ENCODE results near the gene TMOD3. TPM values are rescaled to one million over a fixed set of nuclear protein-coding genes. Genes with fewer than 3 reads are reported as not detected.

The TMOD3 gene
- total RNA-seq, 1 experiment from 2014 or later, result 53.6 TPM

- CTCF ChIA-PET, result no interaction called here
- Mint-ChIP-seq H3K4me1 (ENCODE audit: low read depth, unreplicated experiment) (no peaks in the 10 kb centered on the region), H3K36me3 (ENCODE audit: insufficient read depth, unreplicated experiment) (peaks cover 8% of the 10 kb centered on the region), H3K27me3 (ENCODE audit: unreplicated experiment) (no peaks in the 10 kb centered on the region), H3K9me3 (ENCODE audit: low read depth, unreplicated experiment) (no peaks in the 10 kb centered on the region), H3K27ac (ENCODE audit: unreplicated experiment) (no peak overlapping the region), H3K4me3 (ENCODE audit: low read depth, unreplicated experiment) (no peak overlapping the region)
- TF ChIP-seq CTCF (IDR thresholded peaks at IDR 0.05; ENCODE audit: unreplicated experiment), result no peak
- BruUV-seq (replicated peaks), result no TSS peak
- no peak for DNase-seq
- intact Hi-C loops (cut with micrococcal nuclease; ENCODE audit: unreplicated experiment), result no loop called here
These were observed 101.6 kb downstream of the TMOD3 start for GRCh38 chr15:51931016-51931415.

- H3K4me1 Mint-ChIP-seq (ENCODE audit: low read depth, unreplicated experiment), result no peaks in the 10 kb centered on the region
- CTCF ChIA-PET, result no interaction called here
- peaks cover 14% of the 10 kb centered on the region for H3K36me3 Mint-ChIP-seq (ENCODE audit: insufficient read depth, unreplicated experiment)
- no peaks in the 10 kb centered on the region for H3K27me3 Mint-ChIP-seq (ENCODE audit: unreplicated experiment)
- no peaks in the 10 kb centered on the region for H3K9me3 Mint-ChIP-seq (ENCODE audit: low read depth, unreplicated experiment)
- no peak for DNase-seq
- intact Hi-C loops (cut with micrococcal nuclease; ENCODE audit: unreplicated experiment), result no loop called here
- no peak overlapping the region for H3K27ac Mint-ChIP-seq (ENCODE audit: unreplicated experiment)
- TF ChIP-seq CTCF (IDR thresholded peaks at IDR 0.05; ENCODE audit: unreplicated experiment), result no peak
- no TSS peak for BruUV-seq (replicated peaks)
- no peak overlapping the region for H3K4me3 Mint-ChIP-seq (ENCODE audit: low read depth, unreplicated experiment)
These were observed 102.2 kb downstream of the TMOD3 start for GRCh38 chr15:51931638-51932037.

- CTCF ChIA-PET, result no interaction called here
- no TSS peak for BruUV-seq (replicated peaks)
- Mint-ChIP-seq H3K4me1 (ENCODE audit: low read depth, unreplicated experiment) (no peaks in the 10 kb centered on the region), H3K27ac (ENCODE audit: unreplicated experiment) (no peak overlapping the region), H3K4me3 (ENCODE audit: low read depth, unreplicated experiment) (no peak overlapping the region), H3K36me3 (ENCODE audit: insufficient read depth, unreplicated experiment) (peaks cover 15% of the 10 kb centered on the region), H3K27me3 (ENCODE audit: unreplicated experiment) (no peaks in the 10 kb centered on the region), H3K9me3 (ENCODE audit: low read depth, unreplicated experiment) (no peaks in the 10 kb centered on the region)
- DNase-seq, result no peak
- intact Hi-C loops (cut with micrococcal nuclease; ENCODE audit: unreplicated experiment), result no loop called here
- TF ChIP-seq CTCF (IDR thresholded peaks at IDR 0.05; ENCODE audit: unreplicated experiment), result no peak
These were observed 102.7 kb downstream of the TMOD3 start for GRCh38 chr15:51932161-51932560.

- no peak for DNase-seq
- Mint-ChIP-seq H3K36me3 (ENCODE audit: insufficient read depth, unreplicated experiment) (peaks cover 33% of the 10 kb centered on the region), H3K9me3 (ENCODE audit: low read depth, unreplicated experiment) (no peaks in the 10 kb centered on the region), H3K4me1 (ENCODE audit: low read depth, unreplicated experiment) (no peaks in the 10 kb centered on the region), H3K4me3 (ENCODE audit: low read depth, unreplicated experiment) (no peak overlapping the region), H3K27ac (ENCODE audit: unreplicated experiment) (no peak overlapping the region), H3K27me3 (ENCODE audit: unreplicated experiment) (no peaks in the 10 kb centered on the region)
- BruUV-seq (replicated peaks), result no TSS peak
- TF ChIP-seq CTCF (IDR thresholded peaks at IDR 0.05; ENCODE audit: unreplicated experiment), result no peak
- CTCF ChIA-PET, result interaction anchor here (0.9 kb wide), 1 partner anchor 9 kb away, joined by 3 read pairs; no protein-coding TSS in a partner anchor
- intact Hi-C loops (cut with micrococcal nuclease; ENCODE audit: unreplicated experiment), result no loop called here
These were observed 106.1 kb downstream of the TMOD3 start for GRCh38 chr15:51935466-51936104.
